Stimulated activated CD4-positive, alpha-beta T cell treated with anti-CD3 and anti-CD28 coated beads, Interleukin-4, amount 100 ng/mL, for 48 hours (primary cell): ENCODE data around the gene MAGI1.
A peak's percentile ranks its signal among the peaks of the same experiment; 100 is the strongest.

Source experiments
- DNase-seq, 2 donors: peaks; one replicate each; pipeline ENCODE4 v3.0.0-alpha.2; 2020; ENCODE audit warnings: low read depth in 2 of 2

The MAGI1 gene

GRCh38 chr3:65971293-65972252 is 67.1 kb downstream of the MAGI1 start:
- DNase-seq = no peak

DNA sequence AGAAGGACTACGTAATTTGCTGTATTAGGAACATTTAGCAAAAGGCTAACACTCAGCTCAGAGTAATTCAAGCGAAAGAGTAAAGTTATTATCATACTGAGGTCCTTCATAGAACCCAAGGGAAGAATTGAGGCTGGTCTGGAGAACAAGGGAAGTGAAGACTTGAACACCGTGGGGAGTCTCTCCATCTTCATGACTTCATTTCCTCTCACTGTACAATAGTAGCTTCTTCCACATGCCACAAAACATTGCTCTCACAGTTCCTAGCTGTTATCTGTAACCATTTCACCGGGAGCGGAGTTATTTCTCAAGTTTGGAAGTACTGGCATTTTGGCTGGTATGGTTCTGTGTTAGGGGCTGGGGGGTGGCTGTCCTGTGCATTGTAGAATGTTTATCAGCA is 69.7 kb downstream of the MAGI1 start:
- DNase-seq = no peak

DNA sequence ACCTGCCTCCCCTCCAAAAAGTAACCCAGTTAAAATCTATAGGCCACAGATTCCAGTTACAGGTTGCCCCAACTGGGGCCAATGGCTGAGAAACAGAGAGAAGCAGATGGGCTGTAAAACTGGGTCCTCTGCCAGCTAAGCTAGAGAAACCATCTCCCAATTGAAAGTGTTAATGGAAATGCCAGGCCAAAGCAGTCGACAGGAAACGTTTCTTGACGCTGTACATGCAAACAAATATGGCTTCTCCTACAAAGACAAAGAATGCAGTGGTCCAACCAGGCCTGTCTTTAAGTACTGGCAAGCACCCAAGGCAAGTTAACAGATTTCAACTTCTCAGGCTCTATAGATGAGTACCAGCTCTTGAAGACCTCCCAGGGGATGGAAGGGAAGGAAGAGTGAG is 71.3 kb downstream of the MAGI1 start:
- no peak for DNase-seq

DNA sequence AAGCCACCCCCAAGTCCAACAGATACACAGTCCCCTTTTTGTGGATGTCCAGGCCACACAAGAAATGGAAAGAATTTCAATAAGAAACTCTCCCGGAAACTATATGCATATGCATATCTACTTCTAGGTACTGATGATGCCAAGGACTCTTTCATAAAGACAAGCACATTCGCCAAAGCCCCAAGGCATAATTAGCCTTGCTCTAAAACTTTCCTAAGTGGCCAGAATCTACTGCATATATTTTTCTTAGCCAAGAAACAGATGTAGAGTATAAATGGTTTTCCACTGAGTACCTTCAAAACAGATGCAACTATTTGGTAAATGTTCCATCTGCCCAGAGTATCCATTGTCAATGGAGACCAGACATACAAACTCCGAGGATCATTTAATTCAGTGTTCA is 73.9 kb downstream of the MAGI1 start:
- no peak for DNase-seq

GRCh38 chr3:65963787-65964677 is 74.7 kb downstream of the MAGI1 start:
- DNase-seq = peak; percentile 33 to 45

DNA sequence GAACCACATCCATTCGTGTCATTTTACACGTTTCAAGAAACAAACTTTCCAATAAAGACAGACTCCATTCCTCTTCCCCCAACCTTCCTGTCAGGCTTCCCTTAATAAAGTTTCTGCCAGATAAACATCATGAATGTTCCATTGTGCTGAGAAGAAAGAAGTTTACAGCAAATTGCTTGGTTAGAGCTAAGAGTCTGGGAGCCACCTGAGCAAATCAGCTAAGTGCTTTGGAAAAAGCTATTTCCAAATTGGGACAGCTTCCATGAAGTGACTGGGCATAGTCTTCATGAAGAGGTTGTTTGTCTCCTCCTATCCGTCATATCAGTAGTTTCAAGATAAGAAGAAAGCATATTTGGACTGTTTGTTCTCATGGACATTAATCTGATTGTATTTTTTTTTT is 77.0 kb downstream of the MAGI1 start:
- DNase-seq = no peak

DNA sequence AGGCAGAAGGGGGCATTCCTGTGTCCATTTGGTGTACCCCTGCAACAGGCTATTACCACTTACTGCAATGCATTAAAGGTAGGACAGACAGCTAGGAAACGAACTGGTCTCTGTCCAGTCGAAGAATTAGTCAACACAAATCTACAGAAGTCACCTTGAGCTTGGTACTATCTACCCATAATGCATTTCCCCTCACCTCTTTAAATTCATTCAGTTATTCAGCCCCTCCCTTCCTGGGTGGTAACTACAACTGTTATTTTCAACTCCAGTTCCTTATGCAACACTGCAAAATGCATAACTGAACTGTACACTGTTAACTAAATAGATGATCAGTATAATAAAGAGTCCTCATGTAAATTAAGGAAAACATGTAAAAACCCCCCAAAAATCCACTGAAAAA is 77.6 kb downstream of the MAGI1 start:
- DNase-seq = no peak

GRCh38 chr3:65960087-65960486 is 78.6 kb downstream of the MAGI1 start:
- no peak for DNase-seq

GRCh38 chr3:65958216-65958615 is 80.5 kb downstream of the MAGI1 start:
- no peak for DNase-seq

DNA sequence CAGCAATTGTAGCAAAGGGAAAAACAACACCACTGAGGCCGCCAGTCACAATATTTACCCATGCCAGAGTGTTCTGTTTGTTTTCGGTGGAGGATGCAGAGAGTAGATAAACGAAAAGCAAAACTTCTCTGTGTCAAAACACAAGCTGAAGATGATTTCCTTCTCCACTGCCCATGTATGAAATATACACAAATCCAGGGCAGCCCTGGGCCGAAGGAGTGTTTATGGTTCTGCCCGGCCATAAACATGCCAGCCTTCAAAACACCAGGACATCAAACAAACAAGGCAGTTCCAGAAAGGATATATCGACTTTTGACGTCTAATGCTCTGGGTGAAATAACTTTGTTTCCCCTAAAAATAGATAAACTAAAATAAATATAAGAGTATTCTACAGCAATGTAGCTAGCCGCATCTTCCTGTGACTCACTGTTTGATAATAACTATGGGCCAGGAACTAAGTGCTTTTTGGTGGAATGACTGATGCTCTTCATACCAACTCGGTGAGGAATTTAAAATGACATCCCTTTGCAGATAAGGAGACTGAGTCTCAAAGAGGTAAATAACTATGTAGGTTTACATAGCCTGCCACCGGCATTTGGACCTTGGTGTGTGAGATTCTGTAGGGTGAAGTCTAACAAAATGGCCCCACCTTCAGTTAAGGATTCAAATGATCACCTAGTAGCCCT is 82.8 kb downstream of the MAGI1 start:
- no peak for DNase-seq

DNA sequence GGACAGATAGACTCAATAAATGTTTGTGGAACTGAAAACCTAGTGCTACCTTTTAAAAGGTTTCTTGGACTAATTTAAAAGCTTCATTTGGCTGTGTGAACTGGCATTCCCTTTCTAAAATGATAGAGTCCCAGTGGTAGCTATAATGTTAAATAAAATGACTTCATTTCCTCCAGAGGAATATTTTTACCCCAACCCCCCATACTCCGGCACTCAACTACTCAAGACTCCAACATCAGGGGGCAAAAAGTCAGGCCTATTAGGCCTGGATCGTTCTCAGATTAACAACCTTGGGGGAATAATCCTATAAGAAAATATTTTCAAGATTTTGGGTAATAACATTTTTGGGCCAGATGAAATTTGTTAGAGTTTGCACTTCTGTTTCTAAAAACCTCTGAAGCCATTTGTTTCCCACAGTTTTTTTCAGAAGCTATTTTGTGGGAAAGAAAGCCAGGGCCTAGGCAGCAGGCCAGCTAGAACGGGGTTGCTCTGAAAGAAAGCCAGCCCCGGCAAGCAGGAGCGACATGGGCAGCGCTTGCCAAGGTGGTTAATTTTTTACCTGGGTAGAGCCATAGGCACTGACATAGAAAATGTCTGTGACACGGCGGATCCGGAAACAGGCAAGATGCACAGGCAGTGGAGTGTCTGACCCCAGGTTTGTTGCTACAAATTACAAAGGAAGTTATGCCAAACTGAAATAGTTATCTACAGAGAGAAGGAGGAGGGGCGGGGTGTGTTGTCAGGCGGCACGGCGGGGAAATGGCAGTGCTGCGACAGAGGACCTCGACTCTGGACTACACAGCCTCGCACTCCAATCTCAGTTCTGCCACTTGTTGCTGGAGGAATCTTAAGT is 84.6 kb downstream of the MAGI1 start:
- no peak for DNase-seq

DNA sequence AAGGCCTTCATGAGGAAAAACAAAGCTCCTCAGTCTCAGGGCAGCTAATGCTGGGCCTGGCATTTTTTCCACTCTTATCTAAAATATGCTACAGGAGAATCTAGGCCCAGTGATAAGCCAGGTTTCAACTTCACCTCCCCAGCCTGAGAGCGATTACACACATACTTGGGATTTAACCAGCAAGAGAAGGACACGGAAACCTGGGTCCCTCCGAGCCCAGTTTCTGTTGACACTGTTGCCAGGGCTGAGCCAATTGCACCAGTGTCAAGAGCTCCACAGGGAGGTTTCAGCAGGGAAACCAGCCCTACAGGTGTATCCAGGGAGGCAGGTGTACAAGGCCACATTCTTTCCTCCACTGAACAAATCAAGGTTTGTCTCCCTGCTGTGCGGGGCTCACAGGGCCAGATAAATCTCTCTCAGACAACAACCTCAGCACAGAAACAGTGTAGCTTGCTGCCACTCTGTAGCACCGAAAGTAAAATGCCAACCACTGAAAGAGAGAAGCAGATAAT is 85.4 kb downstream of the MAGI1 start:
- no peak for DNase-seq

GRCh38 chr3:65952842-65953241 is 85.9 kb downstream of the MAGI1 start:
- DNase-seq = no peak

- DNase-seq = no peak
Measured at GRCh38 chr3:65951836-65952505, 86.7 kb downstream of the MAGI1 start.

DNA sequence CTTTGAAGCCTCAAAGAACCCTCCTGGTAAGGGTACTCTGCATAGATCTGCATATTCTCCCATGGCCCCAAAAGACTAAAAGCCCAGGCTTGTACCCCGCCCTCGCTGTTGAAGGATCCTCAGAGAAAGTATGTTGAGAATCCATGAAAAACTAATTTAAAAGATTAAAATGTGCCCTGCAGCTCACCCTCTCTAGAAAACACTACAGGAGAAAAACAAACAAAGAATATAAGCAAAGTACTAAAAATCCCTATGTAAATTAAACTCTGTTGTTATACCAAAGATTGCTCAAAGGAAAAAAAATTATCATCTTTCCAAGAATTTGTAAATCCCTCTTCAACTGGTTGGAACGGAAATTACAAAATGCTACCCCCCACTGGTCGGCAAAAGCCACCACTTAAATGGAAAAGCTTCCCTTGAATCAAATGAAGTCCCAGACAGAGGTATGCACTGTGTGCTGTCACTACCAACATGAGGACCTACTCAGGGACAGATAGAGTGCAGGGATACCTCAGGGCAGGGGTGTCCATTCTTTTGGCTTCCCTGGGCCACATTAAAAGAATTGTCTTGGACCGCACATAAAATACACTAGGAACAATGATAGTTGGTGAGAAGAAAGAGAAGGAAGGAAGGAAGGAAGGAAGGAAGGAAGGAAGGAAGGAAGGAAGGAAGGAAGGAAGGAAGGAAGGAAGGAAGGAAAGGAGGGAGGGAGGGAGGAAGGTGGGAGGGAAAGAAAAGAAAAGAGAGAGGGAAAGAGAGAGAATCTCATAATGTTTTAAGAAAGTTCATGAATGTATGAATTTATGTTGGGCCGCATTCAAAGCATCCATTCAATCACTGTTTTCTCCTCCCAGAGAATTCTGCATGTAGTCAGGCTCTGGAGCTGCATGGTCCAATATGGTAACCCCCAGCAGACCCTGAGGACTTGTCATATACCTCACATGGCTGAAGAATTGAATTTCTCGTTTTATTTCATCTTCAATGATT is 88.1 kb downstream of the MAGI1 start:
- no peak for DNase-seq

- no peak for DNase-seq
Measured at GRCh38 chr3:65948841-65949573, 89.7 kb downstream of the MAGI1 start.

DNA sequence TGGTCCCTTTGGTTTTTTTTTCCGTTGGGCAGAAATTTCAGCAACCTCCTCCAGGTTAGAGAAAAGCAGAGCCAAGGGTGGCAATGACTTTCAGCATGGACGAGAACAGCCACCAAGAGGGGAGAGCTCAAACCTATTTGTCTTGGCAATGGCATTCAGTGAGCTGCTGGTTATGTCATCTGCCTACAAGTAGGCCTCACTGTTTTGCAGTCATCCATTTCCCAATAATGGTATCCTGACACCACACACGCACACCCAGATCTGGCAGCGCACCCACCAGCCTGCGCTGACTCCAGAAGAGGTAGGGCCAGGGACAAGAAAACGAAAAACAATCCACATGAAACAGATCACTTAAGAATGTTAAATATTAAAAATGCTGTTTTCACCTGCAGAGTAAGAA is 92.3 kb downstream of the MAGI1 start:
- no peak for DNase-seq

DNA sequence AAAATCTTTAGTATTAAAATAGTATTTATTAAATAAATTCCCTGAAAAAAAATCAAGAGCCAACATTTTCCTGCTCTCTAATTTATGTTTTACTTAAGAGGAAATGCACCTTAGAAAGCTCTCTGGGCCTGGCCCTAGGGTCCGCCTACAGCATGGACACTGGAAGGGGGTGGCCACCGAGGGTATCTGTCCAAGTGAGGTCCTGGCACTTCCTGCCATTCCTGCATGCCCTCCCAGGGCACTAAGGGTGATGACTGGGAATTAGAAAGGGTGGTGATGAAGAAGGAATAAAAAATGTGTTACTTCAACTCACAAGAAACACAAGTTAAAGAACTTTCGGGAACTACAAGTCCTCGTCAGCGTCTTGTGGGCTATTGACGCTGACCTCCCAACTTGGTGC is 92.8 kb downstream of the MAGI1 start:
- DNase-seq = no peak
